Measurements from ENCODE around the gene CACNB2.

- TF ChIP-seq MAX (IDR thresholded peaks at IDR 0.05; ENCODE audit: low read depth) (no peak), POLR2AphosphoS5 (IDR thresholded peaks at IDR 0.05; ENCODE audit: low read depth, low read length) (no peak), CTCF (IDR thresholded peaks at IDR 0.05) (no peak), RAD21 (IDR thresholded peaks at IDR 0.05; ENCODE audit: low read length) (no peak), TEAD4 (IDR thresholded peaks at IDR 0.05; ENCODE audit: borderline replicate concordance, insufficient read depth) (no peak), PBX3 (IDR thresholded peaks at IDR 0.05) (no peak), TAF1 (IDR thresholded peaks at IDR 0.05; ENCODE audit: borderline replicate concordance, low read depth, low read length) (no peak), EP300 (IDR thresholded peaks at IDR 0.05; ENCODE audit: borderline replicate concordance in 1 of 2, low read depth in 1 of 2, low read length in 1 of 2) (no peak), YY1 (IDR thresholded peaks at IDR 0.05; ENCODE audit: low read depth) (no peak)
These were observed 54.4 kb downstream of the CACNB2 start for GRCh38 chr10:18194634-18195033.
